Caki2 (cell line): ENCODE data around the gene SPAM1. TPM values are rescaled to one million over a fixed set of nuclear protein-coding genes. Genes with fewer than 3 reads are reported as not detected.

Experiments used
- DNase-seq: peaks from one replicate; pipeline ENCODE4 v3.0.0-alpha.2; 2015; ENCODE audit warnings: low read depth
- in situ Hi-C: cut with HindIII; loops from 2 replicates; pipeline ENCODE4 v1.10.0; 2016; ENCODE audit warnings: low sequenced_read_pairs, low pct_unique_long_range_greater_than_20kb, mixed read lengths
- total RNA-seq: library from RNA; depleted of rRNA; stranded (reverse); fragments of >200 nt; shearing (Covaris generic); gene quantifications from 2 replicates; pipeline ENCODE4 v1.2.3, GENCODE V29; 2014; ENCODE audit warnings: low replicate concordance

The SPAM1 gene
- total RNA-seq, 1 experiment from 2014 or later: not detected

- in situ Hi-C loops: no loop called here
- no peak for DNase-seq
These were observed 16.5 kb downstream of the SPAM1 start for GRCh38 chr7:123941391-123942180.

GRCh38 chr7:123944395-123944794, 19.4 kb downstream of the SPAM1 start:
- DNase-seq: no peak
- in situ Hi-C loops: no loop called here

GRCh38 chr7:123945938-123946337, 20.9 kb downstream of the SPAM1 start:
- no peak for DNase-seq
- in situ Hi-C loops: no loop called here

GRCh38 chr7:123948136-123948535, 23.1 kb downstream of the SPAM1 start:
- no peak for DNase-seq
- in situ Hi-C loops: no loop called here

DNA sequence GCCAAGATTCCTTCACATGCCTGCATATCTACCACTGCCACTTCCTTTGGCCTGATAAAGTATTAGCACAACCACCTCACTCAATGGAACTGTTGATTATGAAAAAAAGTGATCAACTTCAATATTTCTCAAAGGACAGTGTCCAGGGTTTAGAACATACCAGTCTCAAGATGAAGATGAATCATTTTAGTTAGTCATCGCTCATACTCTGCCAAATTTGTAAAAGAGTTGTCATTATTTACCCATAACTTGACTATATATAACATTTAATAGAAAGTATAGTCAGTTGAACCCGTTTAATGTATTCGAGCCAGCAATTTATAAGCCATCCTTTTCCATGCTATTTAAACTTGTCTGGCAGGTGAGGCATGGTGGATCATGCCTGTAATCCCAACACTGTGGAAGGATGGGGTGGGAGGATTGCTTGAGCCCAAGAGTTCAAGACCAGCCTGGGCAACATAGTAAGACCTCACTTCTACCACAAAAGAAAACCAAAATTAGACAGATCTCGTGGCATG, 33.2 kb downstream of the SPAM1 start:
- in situ Hi-C loops: no loop called here
- no peak for DNase-seq

GRCh38 chr7:123961771-123962170, 36.7 kb downstream of the SPAM1 start:
- in situ Hi-C loops: no loop called here

GRCh38 chr7:123966936-123967335, 41.9 kb downstream of the SPAM1 start:
- DNase-seq: no peak
- in situ Hi-C loops: no loop called here

More at GRCh38 chr7:123961771-123962170, 36.7 kb downstream of the SPAM1 start:
- peak; percentile 83 for DNase-seq

- in situ Hi-C loops: no loop called here
- DNase-seq: no peak
These were observed 47.0 kb downstream of the SPAM1 start for GRCh38 chr7:123972045-123972444.

DNA sequence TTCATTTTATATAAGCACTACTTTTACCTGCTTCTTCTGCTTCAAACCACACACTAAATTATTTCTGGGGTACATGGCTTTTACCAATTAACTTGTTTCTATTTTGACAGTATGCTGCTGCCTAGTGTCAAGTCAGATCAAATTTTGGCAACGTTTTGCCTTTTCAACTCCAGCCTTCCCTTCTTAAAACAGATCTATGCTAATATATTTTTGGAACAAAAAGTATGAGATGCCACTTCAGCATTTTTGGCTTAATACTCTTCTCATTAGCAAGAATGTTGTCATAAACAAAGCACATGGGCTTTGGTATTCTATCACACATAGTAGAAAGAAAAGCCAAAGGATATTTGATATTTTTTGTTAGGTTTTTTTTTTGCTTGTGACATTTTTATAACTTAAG, 47.8 kb downstream of the SPAM1 start:
- in situ Hi-C loops: no loop called here
- DNase-seq: no peak

DNA sequence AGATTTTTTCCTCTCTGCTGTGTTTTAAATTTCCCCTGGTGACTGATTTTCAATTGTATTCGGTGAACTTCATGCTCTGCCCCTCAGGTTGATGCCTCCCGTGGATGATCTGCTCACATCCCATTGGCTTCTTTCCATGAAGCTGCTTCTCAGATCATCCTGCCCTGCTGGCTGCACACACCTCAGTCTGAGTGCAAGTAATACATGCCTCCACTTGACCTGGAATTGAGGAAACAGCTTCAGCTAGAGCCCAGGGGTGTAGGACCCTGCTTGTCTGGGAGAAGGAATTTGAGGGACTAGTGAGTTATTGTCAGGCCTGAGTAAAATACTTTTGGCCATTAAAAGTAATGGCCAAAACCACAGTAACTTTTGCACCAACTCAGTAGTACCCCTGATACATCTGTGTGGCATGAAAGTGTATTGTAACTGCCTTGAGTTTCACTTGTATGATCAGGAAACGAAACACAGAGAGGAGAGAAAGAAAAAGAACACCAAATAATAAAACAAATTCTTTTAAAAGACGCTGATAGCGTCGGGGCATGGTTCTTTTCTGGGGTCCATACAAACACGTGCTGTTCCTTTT, 49.4 kb downstream of the SPAM1 start:
- in situ Hi-C loops: no loop called here
- DNase-seq: no peak

DNA sequence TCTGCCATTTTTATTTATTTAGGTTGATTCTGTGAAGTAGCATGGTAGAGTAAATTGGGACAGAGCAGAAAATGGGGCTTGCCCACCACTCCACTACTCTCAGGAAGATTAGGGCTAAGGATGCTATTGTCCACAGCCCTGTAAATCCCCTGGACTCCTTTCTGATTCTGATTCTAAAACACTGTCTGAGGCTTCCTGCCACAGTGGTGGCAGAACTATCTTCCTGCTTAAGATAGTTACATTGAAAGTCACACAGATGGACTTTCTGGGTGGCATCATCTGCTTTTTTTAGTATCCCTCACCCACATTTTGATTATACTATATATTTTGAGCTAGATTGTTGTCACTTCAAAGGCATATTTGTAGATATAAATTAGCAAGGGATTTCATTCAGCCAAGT, 50.0 kb downstream of the SPAM1 start:
- no peak for DNase-seq
- in situ Hi-C loops: no loop called here

- DNase-seq: peak; percentile 0
These were observed 52.0 kb downstream of the SPAM1 start for GRCh38 chr7:123977081-123977480.

DNA sequence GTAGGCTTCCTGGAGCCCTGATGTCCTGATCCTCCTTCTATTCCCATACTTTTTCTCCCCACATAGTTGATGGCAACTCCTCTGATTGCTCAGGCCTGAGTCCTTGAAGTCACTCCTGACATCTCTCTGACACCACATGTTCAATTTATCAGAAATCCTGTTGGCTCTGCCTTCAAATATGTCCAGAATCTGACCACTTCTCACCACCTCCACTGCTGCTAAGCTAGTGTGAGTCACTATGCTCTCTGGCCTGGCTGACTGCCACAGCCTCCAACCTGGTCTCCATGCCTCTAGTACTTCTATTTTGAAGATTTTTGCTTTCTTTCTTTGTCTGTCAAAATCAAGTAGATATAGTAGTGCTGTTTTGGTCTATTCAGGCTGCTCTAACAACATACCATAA, 54.8 kb downstream of the SPAM1 start:
- peak; percentile 4 for DNase-seq

More at GRCh38 chr7:123977081-123977480, 52.0 kb downstream of the SPAM1 start:
- in situ Hi-C loops: no loop called here

GRCh38 chr7:123987445-123987844, 62.4 kb downstream of the SPAM1 start:
- DNase-seq: no peak
- in situ Hi-C loops: no loop called here

More for the DNA sequence above, 54.8 kb downstream of the SPAM1 start:
- in situ Hi-C loops: no loop called here

GRCh38 chr7:123992913-123993518, 68.0 kb downstream of the SPAM1 start:
- in situ Hi-C loops: no loop called here
- DNase-seq: no peak

- DNase-seq: no peak
- in situ Hi-C loops: no loop called here
These were observed 69.0 kb downstream of the SPAM1 start for GRCh38 chr7:123993996-123994395.

- no peak for DNase-seq
- in situ Hi-C loops: no loop called here
These were observed 69.4 kb downstream of the SPAM1 start for GRCh38 chr7:123994449-123994848.

DNA sequence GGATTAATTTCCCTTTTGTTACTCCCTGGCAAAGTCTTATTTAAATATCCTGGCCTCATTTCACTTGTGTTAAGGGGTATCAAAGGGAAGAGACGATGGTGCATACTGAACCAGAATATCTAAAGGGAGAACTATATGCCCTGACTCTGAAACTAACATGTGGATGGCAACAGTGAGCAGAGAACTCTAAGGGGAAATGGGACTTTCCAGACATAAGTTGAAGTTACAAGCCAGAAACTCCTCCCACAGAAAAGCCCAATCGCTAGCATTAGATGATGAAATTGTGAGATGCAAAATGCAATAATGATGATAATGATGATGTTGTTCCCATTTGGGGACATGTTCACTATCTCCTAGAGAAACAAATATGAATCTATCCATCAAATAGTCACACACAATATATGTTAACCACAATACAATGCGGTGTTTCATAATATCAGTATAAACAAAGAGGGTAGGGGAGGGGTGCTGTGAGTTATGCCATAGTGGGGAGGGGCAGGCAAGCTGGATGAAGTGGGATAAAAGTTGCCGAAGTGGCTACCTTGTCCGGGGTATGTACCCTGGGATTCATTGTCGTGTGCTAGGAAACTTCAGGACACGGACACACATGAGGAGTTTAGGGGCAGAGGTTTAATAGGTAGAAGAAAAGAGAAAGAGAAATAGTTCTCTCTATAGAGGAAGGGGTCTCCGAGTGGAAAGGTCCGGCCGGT, 70.7 kb downstream of the SPAM1 start:
- DNase-seq: no peak
- in situ Hi-C loops: no loop called here

DNA sequence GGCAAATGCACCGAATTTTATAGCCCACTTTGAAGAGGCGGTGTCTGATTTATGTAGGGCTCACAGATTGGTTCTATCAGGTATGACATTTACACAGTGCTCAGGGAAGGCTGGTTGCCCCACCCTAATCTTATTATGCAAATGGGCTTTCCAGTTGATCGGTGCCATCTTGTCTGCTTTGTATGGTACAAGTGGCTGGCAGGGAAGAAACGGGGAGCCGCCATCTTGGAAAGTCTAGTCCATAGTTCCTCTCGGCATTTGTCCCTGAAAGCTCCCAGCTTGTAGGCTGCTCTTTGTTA, 71.2 kb downstream of the SPAM1 start:
- in situ Hi-C loops: no loop called here

More for the DNA sequence above, 71.2 kb downstream of the SPAM1 start:
- DNase-seq: no peak
